HEK293T (cell line): ENCODE data around the gene MCRIP2.

Experiments used
- CTCF ChIA-PET: fragments of 350-600 bp; formaldehyde crosslinking; extraction: SDS; loops from one replicate; lab custom pipeline; 2021; ENCODE audit warnings: antibody characterized with exemption, inconsistent platforms; lab: Yijun Ruan, JAX
- POLR2A ChIA-PET: fragments of 350-600 bp; formaldehyde crosslinking; extraction: SDS; loops from one replicate; lab custom pipeline; 2020; ENCODE audit warnings: antibody characterized with exemption, inconsistent platforms; lab: Yijun Ruan, JAX
- DNase-seq: peaks from one replicate; pipeline ENCODE4 v3.0.0; 2012; ENCODE audit warnings: mixed read lengths; ENCODE audit errors: extremely low spot score
- ARNT ChIP-seq: fragments of 450-650 bp; IDR thresholded peaks from 2 replicates; pipeline ENCODE4 v1.6.1; 2017; ENCODE audit warnings: mild to moderate bottlenecking
- BHLHE40 ChIP-seq: fragments of 450-650 bp; IDR thresholded peaks from 2 replicates; pipeline ENCODE4 v1.6.1; 2016; ENCODE audit warnings: mild to moderate bottlenecking, moderate library complexity, borderline replicate concordance
- CTBP1 ChIP-seq: fragments of 450-650 bp; IDR thresholded peaks from 2 replicates; pipeline ENCODE4 v1.6.1; 2016; ENCODE audit warnings: borderline replicate concordance
- ELF4 ChIP-seq: fragments of 450-650 bp; IDR thresholded peaks from 2 replicates; pipeline ENCODE4 v1.6.1; 2017; ENCODE audit warnings: antibody characterized with exemption
- FOXA1 ChIP-seq: fragments of 450-650 bp; IDR thresholded peaks from 2 replicates; pipeline ENCODE4 v1.6.1; 2016; ENCODE audit warnings: mild to moderate bottlenecking
- FOXK2 ChIP-seq: fragments of 450-650 bp; IDR thresholded peaks from 2 replicates; pipeline ENCODE4 v1.6.1; 2016; ENCODE audit warnings: mild to moderate bottlenecking
- FOXM1 ChIP-seq: fragments of 450-650 bp; IDR thresholded peaks from 2 replicates; pipeline ENCODE4 v1.6.1; 2017; ENCODE audit warnings: mild to moderate bottlenecking, borderline replicate concordance
- HDGF ChIP-seq: fragments of 450-650 bp; IDR thresholded peaks from 2 replicates; pipeline ENCODE4 v1.6.1; 2017; ENCODE audit warnings: antibody characterized with exemption, borderline replicate concordance
- L3MBTL2 ChIP-seq: fragments of 450-650 bp; conservative IDR thresholded peaks from 2 replicates; pipeline ENCODE4 v1.6.1; 2016; ENCODE audit warnings: mild to moderate bottlenecking
- LEF1 ChIP-seq: fragments of 450-650 bp; IDR thresholded peaks from 2 replicates; pipeline ENCODE4 v1.6.1; 2017; ENCODE audit warnings: mild to moderate bottlenecking, borderline replicate concordance
- NFRKB ChIP-seq: fragments of 450-650 bp; IDR thresholded peaks from 2 replicates; pipeline ENCODE4 v1.6.1; 2016; ENCODE audit warnings: mild to moderate bottlenecking, moderate library complexity
- PKNOX1 ChIP-seq: fragments of 450-650 bp; IDR thresholded peaks from 2 replicates; pipeline ENCODE4 v1.6.1; 2016
- SP1 ChIP-seq: fragments of 450-650 bp; IDR thresholded peaks from 2 replicates; pipeline ENCODE4 v1.6.1; 2017
- SUZ12 ChIP-seq: fragments of 450-650 bp; IDR thresholded peaks from 2 replicates; pipeline ENCODE4 v1.6.1; 2016; ENCODE audit warnings: mild to moderate bottlenecking
- TARDBP ChIP-seq: fragments of 450-650 bp; IDR thresholded peaks from 2 replicates; pipeline ENCODE4 v1.6.1; 2016
- ZNF384 ChIP-seq: fragments of 450-650 bp; IDR thresholded peaks from 2 replicates; pipeline ENCODE4 v1.6.1; 2016

Gene MCRIP2

GRCh38 chr16:608019-608418 is 33.6 kb upstream of the MCRIP2 start:
- no peak for DNase-seq
- TF ChIP-seq SP1 (no peak), CTBP1 (no peak), ZNF384 (no peak), TARDBP (no peak), FOXK2 (no peak), ELF4 (no peak), PKNOX1 (no peak), SUZ12 (no peak), BHLHE40 (no peak), FOXM1 (no peak), L3MBTL2 (no peak), NFRKB (no peak), FOXA1 (no peak), ARNT (no peak), HDGF (no peak)
- CTCF ChIA-PET = no interaction called here
- POLR2A ChIA-PET = no interaction called here

- CTCF ChIA-PET = interaction anchor here (1.6 kb wide), 1 partner anchor 12 kb away, joined by 6 read pairs; no protein-coding TSS in a partner anchor
- TF ChIP-seq CTBP1 = no peak
- no peak for TF ChIP-seq FOXK2
- no peak for TF ChIP-seq FOXM1
- no peak for TF ChIP-seq SUZ12
- no peak for TF ChIP-seq L3MBTL2
- no peak for TF ChIP-seq ZNF384
- no peak for TF ChIP-seq BHLHE40
- TF ChIP-seq ELF4 = no peak
- no peak for TF ChIP-seq TARDBP
- no peak for TF ChIP-seq HDGF
- no peak for TF ChIP-seq LEF1
- no peak for TF ChIP-seq PKNOX1
- TF ChIP-seq FOXA1 = no peak
- TF ChIP-seq NFRKB = no peak
- TF ChIP-seq ARNT = no peak
- no peak for TF ChIP-seq SP1
- POLR2A ChIA-PET = interaction anchor here (1.6 kb wide), 1 partner anchor 27 kb away, joined by 6 read pairs; the partner anchor contains the start of gene METTL26
- DNase-seq = no peak
Observed at GRCh38 chr16:609316-609715, 32.3 kb upstream of the MCRIP2 start.

- ChIA-PET POLR2A (interaction anchor here (1.6 kb wide), 1 partner anchor 26 kb away, joined by 6 read pairs; the partner anchor contains the start of gene METTL26), CTCF (interaction anchor here (1.6 kb wide), 1 partner anchor 12 kb away, joined by 6 read pairs; no protein-coding TSS in a partner anchor)
- DNase-seq = no peak
- no peak for TF ChIP-seq L3MBTL2
- TF ChIP-seq FOXM1 = no peak
- TF ChIP-seq LEF1 = no peak
- TF ChIP-seq CTBP1 = no peak
- TF ChIP-seq SUZ12 = no peak
- TF ChIP-seq FOXA1 = no peak
- TF ChIP-seq SP1 = no peak
- no peak for TF ChIP-seq HDGF
- TF ChIP-seq ARNT = no peak
Observed at GRCh38 chr16:609984-610383, 31.6 kb upstream of the MCRIP2 start.

GRCh38 chr16:610513-611381 is 30.9 kb upstream of the MCRIP2 start:
- TF ChIP-seq FOXA1 (no peak), NFRKB (no peak), ZNF384 (no peak), FOXK2 (no peak), ELF4 (no peak), LEF1 (no peak), L3MBTL2 (no peak), TARDBP (no peak), BHLHE40 (no peak), SP1 (no peak), FOXM1 (no peak), HDGF (no peak), CTBP1 (no peak), ARNT (no peak)
- POLR2A ChIA-PET = interaction anchor here (1.6 kb wide), 1 partner anchor 26 kb away, joined by 6 read pairs; the partner anchor contains the start of gene METTL26
- CTCF ChIA-PET = interaction anchor here (0.5 to 1.6 kb wide), 3 partner anchors 11 to 166 kb away, joined by 3 to 6 read pairs (median 3); no protein-coding TSS in a partner anchor
- DNase-seq = peak; percentile 80

- CTCF ChIA-PET = no interaction called here
- TF ChIP-seq NFRKB (no peak), FOXK2 (no peak), HDGF (no peak)
- no peak for DNase-seq
- POLR2A ChIA-PET = no interaction called here
Observed at GRCh38 chr16:615122-615521, 26.5 kb upstream of the MCRIP2 start.
